Right cardiac atrium (tissue), 5 donors: ENCODE results near the gene TTLL11. TPM values are rescaled to one million over a fixed set of nuclear protein-coding genes. Genes with fewer than 3 reads are reported as not detected.
A peak's percentile ranks its signal among the peaks of the same experiment; 100 is the strongest.

Experiments
- ATAC-seq, 2 donors: fragments of 200-7000 bp; cut with Tn5 transposase; one replicate each; pipeline versions ENCODE4 v1.8.0 to v1.9.1; 2020; ENCODE audit warnings: moderate library complexity in 2 of 2, mild to moderate bottlenecking in 1 of 2
- DNase-seq, 3 donors: peaks; one replicate each; pipeline ENCODE4 v3.0.0-alpha.2; 2020
- H3K27ac ChIP-seq: one replicate; pipeline ENCODE4 v1.5.1; 2013; ENCODE audit warnings: mild to moderate bottlenecking, low read length, control low read depth, moderate library complexity
- H3K27me3 ChIP-seq: one replicate; pipeline ENCODE4 v1.6.1; 2013; ENCODE audit not compliant: control insufficient read depth, insufficient read depth
- H3K4me1 ChIP-seq: one replicate; pipeline ENCODE4 v1.6.1; 2013; ENCODE audit warnings: low read length; ENCODE audit not compliant: control insufficient read depth, insufficient read depth
- H3K4me3 ChIP-seq: one replicate; pipeline ENCODE4 v1.5.1; 2013; ENCODE audit warnings: low read length, control low read depth
- H3K9me3 ChIP-seq: one replicate; pipeline ENCODE4 v1.6.1; 2013; ENCODE audit warnings: low read length; ENCODE audit not compliant: control insufficient read depth
- WGBS: extraction: QIAGEN DNeasy Blood & Tissue Kit; methylation state at CpG from one replicate; pipeline ENCODE4 v1.1.7; 2013; 5-methylcytosine and 5-hydroxymethylcytosine counted together
- intact Hi-C, 4 donors: fragments of 100-400 bp; cut with DNase I; formaldehyde crosslinking; loops; one replicate each; pipeline versions ENCODE4 v1.11.0 to v1.14.0; 2022 to 2023
- polyA plus RNA-seq: library from polyadenylated mRNA; stranded (reverse); fragments of 200-250 nt; gene quantifications from one replicate; pipeline ENCODE4 v1.2.3, GENCODE V29; 2013
- total RNA-seq, 4 donors: library from RNA; stranded (reverse); fragmentation: NEBNext Ultra II Directional; extraction: Animal tissue kit (Norgen Biotek cat#: 25700); gene quantifications; one replicate each; pipeline ENCODE4 v1.2.1, GENCODE V29; 2021
- donor health status: healthy with polysubstance abuse.
- donor health status: DM: no; HTN: yes; CAD: no.
- donor health status: DM: no; HTN: no; CAD: no.
- donor health status: DM: no; HTN: yes; CAD: no; lungs with severe emphysema.
- donor health status: DM: yes; HTN: yes; CAD: no.

TTLL11 gene
- total and polyA plus RNA-seq, 5 donors: 3.4 to 8.6 (median 5.7) TPM

DNA sequence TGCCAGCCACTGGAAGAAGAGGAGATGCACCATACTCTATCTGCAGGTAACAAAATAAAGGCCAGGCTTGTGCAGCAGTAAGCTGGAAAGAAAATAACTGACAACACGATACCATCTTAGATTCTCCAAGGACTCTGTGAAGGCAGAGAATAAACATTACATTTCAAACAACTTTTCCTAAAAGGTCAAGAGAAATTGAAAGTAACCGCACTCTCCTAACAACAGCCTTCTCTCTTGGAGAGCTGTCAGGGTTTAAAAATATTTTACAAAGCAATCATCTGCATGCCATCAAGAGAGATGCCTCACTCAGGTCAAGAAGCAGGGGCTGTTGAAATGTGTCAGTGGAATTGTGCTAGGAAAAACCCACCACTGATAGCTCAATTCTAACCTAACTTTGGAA is 13.5 kb upstream of the TTLL11 start:
- intact Hi-C loops: no loop called here
- 46% methylated on average over 2 of the region's 2 CpGs for WGBS
- no peaks in the 10 kb centered on the region for H3K27me3 ChIP-seq
- H3K27ac ChIP-seq: peak overlapping the region; percentile 91
- no peak for ATAC-seq
- no peak for DNase-seq
- no peak overlapping the region for H3K4me3 ChIP-seq
- no peaks in the 10 kb centered on the region for H3K9me3 ChIP-seq
- no peaks in the 10 kb centered on the region for H3K4me1 ChIP-seq

DNA sequence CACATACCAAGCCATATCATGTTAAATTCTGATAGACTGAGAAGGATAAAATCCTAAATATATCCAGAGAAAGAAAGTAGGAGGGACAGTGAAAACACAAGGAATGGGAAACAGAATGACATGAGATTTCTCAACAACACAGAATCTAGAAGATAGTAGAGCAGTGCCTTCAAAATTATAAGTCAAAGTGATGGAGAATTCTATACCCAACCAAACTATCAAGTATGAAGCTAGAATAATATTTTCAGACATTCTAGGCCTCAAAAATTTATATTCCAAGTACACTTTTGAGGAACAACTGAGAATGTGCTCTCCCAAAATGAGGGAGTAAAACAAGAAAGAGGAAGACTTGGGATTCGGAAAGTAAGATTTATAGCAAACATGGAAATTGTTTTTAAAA is 10.9 kb upstream of the TTLL11 start:
- H3K27ac ChIP-seq: no peak overlapping the region
- H3K4me1 ChIP-seq: no peaks in the 10 kb centered on the region
- no peaks in the 10 kb centered on the region for H3K9me3 ChIP-seq
- no peak for ATAC-seq
- intact Hi-C loops: no loop called here
- 100% methylated on average over 1 of the region's 1 CpG for WGBS
- H3K4me3 ChIP-seq: no peak overlapping the region
- no peak for DNase-seq
- H3K27me3 ChIP-seq: no peaks in the 10 kb centered on the region

DNA sequence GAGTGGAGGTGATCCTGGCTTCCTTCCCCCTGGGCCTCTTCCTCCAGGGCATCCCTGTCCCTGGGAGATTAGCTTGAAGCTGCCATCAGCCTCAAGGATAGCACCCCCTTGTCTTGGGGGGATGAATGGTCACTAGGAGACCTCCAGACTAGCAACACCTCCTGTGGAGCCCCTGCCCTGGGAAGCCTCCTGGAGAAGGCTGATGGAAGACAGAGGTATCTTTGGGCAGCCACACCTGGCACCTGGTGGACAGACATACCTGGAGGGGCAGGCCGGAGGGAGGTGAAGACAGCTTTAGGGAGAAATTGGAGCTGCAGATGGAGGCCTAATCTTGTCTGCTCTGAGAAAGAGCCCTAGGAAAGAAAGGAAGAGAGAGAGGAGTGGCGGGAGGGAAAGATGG is 9.0 kb upstream of the TTLL11 start:
- WGBS: 91% methylated on average over 2 of the region's 2 CpGs
- Histone ChIP-seq H3K9me3 (no peaks in the 10 kb centered on the region), H3K27me3 (no peaks in the 10 kb centered on the region), H3K4me1 (no peaks in the 10 kb centered on the region), H3K27ac (no peak overlapping the region), H3K4me3 (no peak overlapping the region)
- ATAC-seq (no peak), DNase-seq (no peak)
- intact Hi-C loops: no loop called here

GRCh38 chr9:122100756-122101155 is 7.6 kb upstream of the TTLL11 start:
- H3K27me3 ChIP-seq: no peaks in the 10 kb centered on the region
- H3K4me3 ChIP-seq: no peak overlapping the region
- 94% methylated on average over 7 of the region's 7 CpGs for WGBS
- no peaks in the 10 kb centered on the region for H3K9me3 ChIP-seq
- H3K27ac ChIP-seq: no peak overlapping the region
- intact Hi-C loops: no loop called here
- DNase-seq (no peak), ATAC-seq (no peak)
- no peaks in the 10 kb centered on the region for H3K4me1 ChIP-seq

DNA sequence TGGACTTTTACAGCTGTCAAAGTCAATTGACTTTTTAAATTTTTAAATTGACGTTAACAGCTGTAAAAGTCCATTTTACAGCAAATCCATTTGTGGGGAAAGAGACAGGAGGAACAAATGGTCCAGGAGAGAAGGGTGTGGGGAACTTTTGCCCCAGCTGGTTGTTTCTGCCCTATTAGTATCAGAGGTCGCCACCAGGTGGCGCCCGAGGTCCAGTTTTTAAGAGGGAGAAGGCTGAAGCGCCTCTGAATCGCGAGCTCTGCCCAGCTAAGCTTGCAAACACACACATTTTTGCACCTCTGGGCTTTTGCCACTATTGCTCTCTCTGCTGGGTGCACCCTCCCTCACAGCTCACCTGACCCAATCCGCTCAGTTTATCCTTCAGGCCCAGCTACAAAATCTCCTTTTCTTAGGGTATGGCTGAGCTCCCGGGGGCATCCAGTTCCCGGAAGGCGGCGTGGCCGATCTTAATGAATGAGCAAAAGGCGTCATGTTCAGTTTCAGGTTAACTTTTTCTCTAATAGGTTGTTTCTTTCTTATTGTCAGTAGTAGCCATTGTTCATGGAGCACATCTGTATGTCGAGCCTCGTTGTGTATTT is 6.3 kb upstream of the TTLL11 start:
- peak; percentile 66 to 76 for ATAC-seq
- no peak overlapping the region for H3K4me3 ChIP-seq

GRCh38 chr9:122097679-122098315 is 4.7 kb upstream of the TTLL11 start:
- intact Hi-C loops: loop anchor here (2.0 to 10.0 kb wide), 6 partner anchors 25 to 727 kb away; partner anchors contain the start of genes OR1K1 (in 1 of the 4) and PDCL (in 1 of the 4)
- no peak for DNase-seq
- no peak overlapping the region for H3K4me3 ChIP-seq
- no peaks in the 10 kb centered on the region for H3K4me1 ChIP-seq
- no peaks in the 10 kb centered on the region for H3K27me3 ChIP-seq
- no peak overlapping the region for H3K27ac ChIP-seq
- no peaks in the 10 kb centered on the region for H3K9me3 ChIP-seq
- 61% methylated on average over 8 of the region's 8 CpGs for WGBS
- ATAC-seq: no peak

More for the DNA sequence above, 6.3 kb upstream of the TTLL11 start:
- Histone ChIP-seq H3K27ac (no peak overlapping the region), H3K4me1 (no peaks in the 10 kb centered on the region), H3K9me3 (no peaks in the 10 kb centered on the region), H3K27me3 (no peaks in the 10 kb centered on the region)
- WGBS: 44% methylated on average over 16 of the region's 16 CpGs
- DNase-seq: peak; percentile 83 to 96 (median 91)
- intact Hi-C loops: loop anchor here (2.0 to 10.0 kb wide), 6 partner anchors 23 to 725 kb away; partner anchors contain the start of genes OR1K1 (in 1 of the 4) and PDCL (in 1 of the 4)

GRCh38 chr9:122096620-122097415 is 3.7 kb upstream of the TTLL11 start:
- Histone ChIP-seq H3K4me1 (peaks cover under 1% of the 10 kb centered on the region), H3K9me3 (no peaks in the 10 kb centered on the region), H3K4me3 (no peak overlapping the region), H3K27ac (no peak overlapping the region), H3K27me3 (no peaks in the 10 kb centered on the region)
- intact Hi-C loops: loop anchor here in 2 of 4 donors (10.0 kb wide), 3 partner anchors 258 to 728 kb away; partner anchors contain the start of genes OR1K1 (in 1 of the 2) and PDCL (in 1 of the 2)
- ATAC-seq (no peak), DNase-seq (no peak)
- 80% methylated on average over 4 of the region's 4 CpGs for WGBS

DNA sequence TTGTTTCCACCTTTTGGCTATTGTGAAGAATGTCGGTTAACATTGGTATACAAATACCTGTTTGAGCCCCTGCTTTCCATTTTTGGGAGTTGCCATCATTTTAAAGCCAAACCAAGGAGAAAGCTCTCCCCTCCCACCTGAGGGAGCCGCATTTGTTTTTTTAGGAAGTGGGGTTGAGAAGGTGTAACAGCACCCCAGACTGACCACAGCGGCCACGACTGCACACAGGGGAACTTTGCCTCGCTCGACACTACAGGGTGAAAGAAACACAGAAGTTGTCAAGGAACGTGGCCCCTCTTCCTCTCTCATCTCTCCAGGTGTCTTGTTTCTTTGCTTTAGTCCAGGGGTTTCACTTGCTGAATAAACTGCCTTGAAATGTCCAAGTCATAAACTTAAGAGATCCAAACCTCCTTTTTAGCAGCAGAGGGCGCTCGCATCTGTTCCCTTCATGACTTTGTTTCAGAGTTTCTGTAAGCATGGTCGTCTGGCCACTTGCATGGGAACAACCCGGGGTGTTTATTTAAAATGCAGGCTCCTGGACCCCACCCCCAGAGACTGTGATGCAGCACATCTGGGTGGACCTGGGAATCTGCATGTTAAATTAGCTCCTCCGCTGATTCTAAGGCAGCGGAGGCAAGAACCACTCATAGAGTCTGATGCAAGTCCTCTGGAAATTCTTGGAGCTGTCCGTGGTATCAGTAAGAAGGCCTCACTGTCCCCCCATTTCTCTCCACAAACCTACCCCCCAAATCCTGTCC is 2.1 kb upstream of the TTLL11 start:
- H3K27ac ChIP-seq: no peak overlapping the region
- H3K4me3 ChIP-seq: no peak overlapping the region
- DNase-seq (peak in 2 of 3 donors; percentile 50 to 71), ATAC-seq (no peak)
- H3K4me1 ChIP-seq: peaks cover 12% of the 10 kb centered on the region
- H3K9me3 ChIP-seq: no peaks in the 10 kb centered on the region
- WGBS: 25% methylated on average over 14 of the region's 14 CpGs
- intact Hi-C loops: loop anchor here in 2 of 4 donors (10.0 kb wide), 3 partner anchors 260 to 730 kb away; partner anchors contain the start of genes OR1K1 (in 1 of the 2) and PDCL (in 1 of the 2)
- H3K27me3 ChIP-seq: no peaks in the 10 kb centered on the region

GRCh38 chr9:122091682-122092592 is 1.2 kb downstream of the TTLL11 start:
- no peaks in the 10 kb centered on the region for H3K9me3 ChIP-seq
- peak overlapping the region; percentile 70 for H3K4me3 ChIP-seq
- no peaks in the 10 kb centered on the region for H3K27me3 ChIP-seq
- H3K4me1 ChIP-seq: peaks cover 17% of the 10 kb centered on the region
- 48% methylated on average over 11 of the region's 11 CpGs for WGBS
- intact Hi-C loops: loop anchor here in 2 of 4 donors (10.0 kb wide), 3 partner anchors 263 to 733 kb away; partner anchors contain the start of genes OR1K1 (in 1 of the 2) and PDCL (in 1 of the 2)
- no peak overlapping the region for H3K27ac ChIP-seq
- DNase-seq (no peak), ATAC-seq (no peak)
